Fibroblast of lung (primary cell): ENCODE results near the gene COL16A1. TPM values are rescaled to one million over a fixed set of nuclear protein-coding genes. Genes with fewer than 3 reads are reported as not detected.
A peak's percentile ranks its signal among the peaks of the same experiment; 100 is the strongest.

Experiments used
- DNase-seq, 2 donors: peaks; one replicate each; pipeline versions ENCODE4 v3.0.0 to v3.0.0-alpha.2; 2010; ENCODE audit warnings: low read depth in 2 of 2
- H2AFZ ChIP-seq: 2 replicates; pipeline ENCODE4 v1.5.1; 2012; ENCODE audit warnings: low read length, control low read depth, inconsistent platforms
- H3K27ac ChIP-seq: 2 replicates; pipeline ENCODE4 v1.5.1; 2011; ENCODE audit warnings: low read length, control low read depth; ENCODE audit not compliant: insufficient read depth
- H3K27me3 ChIP-seq: 2 replicates; pipeline ENCODE4 v1.5.1; 2011; ENCODE audit warnings: mild to moderate bottlenecking, low read length; ENCODE audit not compliant: control insufficient read depth, insufficient read depth
- H3K36me3 ChIP-seq: 2 replicates; pipeline ENCODE4 v1.5.1; 2011; ENCODE audit warnings: low read length; ENCODE audit not compliant: control insufficient read depth, insufficient read depth
- H3K4me1 ChIP-seq: 2 replicates; pipeline ENCODE4 v1.5.1; 2011; ENCODE audit warnings: low read length; ENCODE audit not compliant: control insufficient read depth, insufficient read depth; ENCODE audit errors: extremely low read depth
- H3K4me2 ChIP-seq: 2 replicates; pipeline ENCODE4 v1.5.1; 2011; ENCODE audit warnings: low read length, control low read depth; ENCODE audit not compliant: insufficient read depth; ENCODE audit errors: extremely low read depth
- H3K4me3 ChIP-seq, 4 experiments: fragments of 200-600 bp in 1 of 4; sonication (generic) in 1 of 4; replicated peaks in 1 of 4; 2 replicates each; pipeline ENCODE4 v1.5.1; 2011 to 2016; ENCODE audit warnings: low read length in 4 of 4, low read depth in 3 of 4, mild to moderate bottlenecking in 3 of 4, control low read depth in 2 of 4, inconsistent platforms in 1 of 4, mixed read lengths in 1 of 4; ENCODE audit not compliant: insufficient read depth in 1 of 4; ENCODE audit errors: control extremely low read depth in 1 of 4
- H3K79me2 ChIP-seq: 2 replicates; pipeline ENCODE4 v1.5.1; 2012; ENCODE audit warnings: mild to moderate bottlenecking, low read length, inconsistent platforms; ENCODE audit not compliant: control insufficient read depth, insufficient read depth
- H3K9ac ChIP-seq: 2 replicates; pipeline ENCODE4 v1.5.1; 2011; ENCODE audit warnings: mild to moderate bottlenecking, low read length, control low read depth; ENCODE audit not compliant: insufficient read depth
- H3K9me3 ChIP-seq: 2 replicates; pipeline ENCODE4 v1.5.1; 2012; ENCODE audit warnings: low read depth, low read length; ENCODE audit not compliant: control insufficient read depth, insufficient read depth
- H4K20me1 ChIP-seq: 2 replicates; pipeline ENCODE4 v1.5.1; 2011; ENCODE audit warnings: low read length; ENCODE audit not compliant: control insufficient read depth, insufficient read depth; ENCODE audit errors: extremely low read depth
- EZH2 ChIP-seq: IDR thresholded peaks from 2 replicates; pipeline ENCODE4 v1.5.1; 2012; ENCODE audit warnings: low read length, control low read depth, mild to moderate bottlenecking; ENCODE audit errors: missing control alignments
- polyA plus RNA-seq, 2 donors: library from polyadenylated mRNA; depleted of rRNA in 1 of 2; stranded (reverse) in 1 of 2; unstranded in 1 of 2; fragments of >200 nt; gene quantifications; 2 replicates each; pipeline ENCODE4 v1.2.1, GENCODE V29; 2011 to 2012; ENCODE audit warnings: missing spikeins in 1 of 2
- total RNA-seq: library from RNA; depleted of rRNA; stranded (reverse); fragments of >200 nt; gene quantifications from 2 replicates; pipeline ENCODE4 v1.2.1, GENCODE V29; 2014
- TF ChIP-seq, protein P1 (sequence below), 2 donors: IDR thresholded peaks in 1 of 2; conservative IDR thresholded peaks in 1 of 2; 1 replicate in 1 of 2; 2 replicates in 1 of 2; pipeline ENCODE4 v1.5.1; 2011 to 2012; ENCODE audit warnings: low read length in 2 of 2, control low read depth in 1 of 2, inconsistent platforms in 1 of 2, low read depth in 1 of 2, mild to moderate bottlenecking in 1 of 2

Gene COL16A1
- total and polyA plus RNA-seq, 2 donors (not counting 1 experiment from before 2014, with no cell fraction given), result 20.9 to 80.3 TPM

DNA sequence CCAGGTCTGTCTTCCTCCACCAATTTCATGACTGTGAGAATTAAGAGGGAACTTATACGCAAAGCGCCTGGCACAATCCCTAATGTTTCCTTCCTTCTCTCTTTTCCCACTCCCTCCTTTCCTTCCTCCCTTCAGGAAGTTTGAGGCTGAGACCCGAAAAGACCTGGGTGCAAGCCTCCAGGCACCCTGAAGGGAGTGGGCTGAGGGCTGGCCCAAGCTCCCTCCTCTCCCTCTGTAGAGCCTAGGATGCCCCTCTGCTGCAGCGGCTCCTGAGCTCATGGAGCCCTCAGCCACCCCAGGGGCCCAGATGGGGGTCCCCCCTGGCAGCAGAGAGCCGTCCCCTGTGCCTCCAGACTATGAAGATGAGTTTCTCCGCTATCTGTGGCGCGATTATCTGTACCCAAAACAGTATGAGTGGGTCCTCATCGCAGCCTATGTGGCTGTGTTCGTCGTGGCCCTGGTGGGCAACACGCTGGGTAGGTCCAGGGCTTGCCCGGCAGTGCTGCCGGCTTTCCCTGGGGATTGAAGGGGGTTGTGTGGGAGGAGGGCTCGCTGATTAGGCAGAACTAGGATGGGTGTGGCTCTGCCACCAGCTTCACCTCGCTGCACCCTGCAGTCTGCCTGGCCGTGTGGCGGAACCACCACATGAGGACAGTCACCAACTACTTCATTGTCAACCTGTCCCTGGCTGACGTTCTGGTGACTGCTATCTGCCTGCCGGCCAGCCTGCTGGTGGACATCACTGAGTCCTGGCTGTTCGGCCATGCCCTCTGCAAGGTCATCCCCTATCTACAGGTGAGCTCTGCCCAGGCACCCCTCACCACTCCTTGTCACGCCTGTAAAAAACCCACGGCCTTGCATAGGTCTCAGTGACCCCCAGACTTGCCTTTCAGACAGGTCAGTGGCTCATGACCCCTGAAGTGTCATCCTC is 84.6 kb downstream of the COL16A1 start:
- no peak for DNase-seq
- Histone ChIP-seq H2AFZ (no peak overlapping the region), H3K27ac (no peak overlapping the region), H3K4me3 (no peak overlapping the region), H4K20me1 (no peaks in the 10 kb centered on the region), H3K4me2 (no peak overlapping the region), H3K79me2 (no peaks in the 10 kb centered on the region), H3K4me1 (no peaks in the 10 kb centered on the region), H3K9me3 (no peaks in the 10 kb centered on the region), H3K9ac (no peak overlapping the region), H3K27me3 (peaks cover 19% of the 10 kb centered on the region), H3K36me3 (no peaks in the 10 kb centered on the region)
- TF ChIP-seq, protein P1, sequence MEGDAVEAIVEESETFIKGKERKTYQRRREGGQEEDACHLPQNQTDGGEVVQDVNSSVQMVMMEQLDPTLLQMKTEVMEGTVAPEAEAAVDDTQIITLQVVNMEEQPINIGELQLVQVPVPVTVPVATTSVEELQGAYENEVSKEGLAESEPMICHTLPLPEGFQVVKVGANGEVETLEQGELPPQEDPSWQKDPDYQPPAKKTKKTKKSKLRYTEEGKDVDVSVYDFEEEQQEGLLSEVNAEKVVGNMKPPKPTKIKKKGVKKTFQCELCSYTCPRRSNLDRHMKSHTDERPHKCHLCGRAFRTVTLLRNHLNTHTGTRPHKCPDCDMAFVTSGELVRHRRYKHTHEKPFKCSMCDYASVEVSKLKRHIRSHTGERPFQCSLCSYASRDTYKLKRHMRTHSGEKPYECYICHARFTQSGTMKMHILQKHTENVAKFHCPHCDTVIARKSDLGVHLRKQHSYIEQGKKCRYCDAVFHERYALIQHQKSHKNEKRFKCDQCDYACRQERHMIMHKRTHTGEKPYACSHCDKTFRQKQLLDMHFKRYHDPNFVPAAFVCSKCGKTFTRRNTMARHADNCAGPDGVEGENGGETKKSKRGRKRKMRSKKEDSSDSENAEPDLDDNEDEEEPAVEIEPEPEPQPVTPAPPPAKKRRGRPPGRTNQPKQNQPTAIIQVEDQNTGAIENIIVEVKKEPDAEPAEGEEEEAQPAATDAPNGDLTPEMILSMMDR (conservative IDR thresholded peaks at IDR 0.05 in 1 of 2, IDR thresholded peaks at IDR 0.05 in 1 of 2; ENCODE audit: low read depth in 1 of 2, low read length in 2 of 2), result no peak
- TF ChIP-seq EZH2, result no peak

DNA sequence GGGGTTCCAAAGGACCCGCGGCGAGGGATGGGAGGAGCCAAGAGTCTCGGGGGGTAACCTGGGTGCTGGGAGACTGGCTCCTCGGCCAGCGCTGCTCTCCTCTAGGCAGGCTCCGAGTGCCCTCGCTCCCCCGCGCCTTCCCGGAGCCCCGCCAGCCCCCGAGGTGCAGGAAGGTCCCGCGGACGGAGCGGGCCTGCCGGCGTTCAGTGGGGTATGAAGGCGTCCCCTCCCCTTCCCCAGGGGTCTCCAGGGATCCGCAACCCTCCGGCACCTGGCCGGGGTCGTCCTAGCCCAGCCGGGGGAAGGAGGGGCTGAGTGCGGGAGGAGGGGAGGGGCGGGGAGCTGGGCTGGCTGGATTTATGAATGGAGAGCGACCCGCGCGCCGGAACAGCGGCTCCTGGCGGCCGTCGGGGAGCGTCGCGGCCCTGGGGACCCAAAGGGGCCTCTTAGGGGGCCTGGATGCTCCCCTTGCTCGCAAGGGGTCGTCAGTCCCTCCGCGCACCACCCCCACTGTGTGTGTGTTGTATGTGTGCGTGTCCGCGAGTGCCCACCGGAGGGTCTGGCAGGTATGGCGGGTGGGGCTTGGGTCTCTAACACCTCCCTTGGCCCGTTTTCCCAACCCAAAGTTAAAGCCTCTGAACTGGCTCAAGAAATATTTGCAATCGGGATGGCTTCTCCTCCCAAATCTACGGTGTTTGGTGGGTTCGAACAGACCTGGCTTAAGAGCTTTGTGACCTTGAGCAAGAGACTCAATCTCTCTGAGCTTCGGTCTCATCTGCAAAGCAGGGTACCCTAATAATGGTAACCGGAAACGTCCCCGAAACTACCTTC is 85.7 kb downstream of the COL16A1 start:
- Histone ChIP-seq H3K9me3 (no peaks in the 10 kb centered on the region), H3K79me2 (no peaks in the 10 kb centered on the region), H3K27me3 (peaks cover 19% of the 10 kb centered on the region), H3K4me2 (peak overlapping the region; percentile 71), H3K4me1 (no peaks in the 10 kb centered on the region), H3K9ac (no peak overlapping the region), H3K27ac (no peak overlapping the region), H4K20me1 (no peaks in the 10 kb centered on the region), H3K4me3 (peak overlapping the region; percentile 9 to 52 (median 41)), H2AFZ (no peak overlapping the region), H3K36me3 (no peaks in the 10 kb centered on the region)
- TF ChIP-seq, protein P1 (conservative IDR thresholded peaks at IDR 0.05 in 1 of 2, IDR thresholded peaks at IDR 0.05 in 1 of 2; ENCODE audit: low read depth in 1 of 2, low read length in 2 of 2), result peak; percentile 65 to 68
- no peak for TF ChIP-seq EZH2
- peak; percentile 26 for DNase-seq
